Adrenal gland (tissue), 5 donors: ENCODE results near the gene ZNF236.

Experiments
- POLR2A ChIP-seq, 2 donors: fragments of 450-650 bp; IDR thresholded peaks; one replicate each; pipeline ENCODE4 v1.6.1; 2017; ENCODE audit warnings: antibody characterized with exemption in 2 of 2, mild to moderate bottlenecking in 2 of 2, moderate library complexity in 1 of 2
- TF ChIP-seq, protein P1 (sequence below), 6 experiments: fragments of 450-650 bp in 4 of 6; fragments of 200-600 bp in 2 of 6; sonication (generic) in 1 of 6; IDR thresholded peaks; 1 replicate in 5 of 6; 2 replicates in 1 of 6; pipeline versions ENCODE4 v1.5.1 to v1.8.0; 2016 to 2021; ENCODE audit warnings: antibody characterized with exemption in 6 of 6, mild to moderate bottlenecking in 2 of 6, moderate library complexity in 1 of 6
- donor health status: DM: no; HTN: no; CAD: no.

DNA sequence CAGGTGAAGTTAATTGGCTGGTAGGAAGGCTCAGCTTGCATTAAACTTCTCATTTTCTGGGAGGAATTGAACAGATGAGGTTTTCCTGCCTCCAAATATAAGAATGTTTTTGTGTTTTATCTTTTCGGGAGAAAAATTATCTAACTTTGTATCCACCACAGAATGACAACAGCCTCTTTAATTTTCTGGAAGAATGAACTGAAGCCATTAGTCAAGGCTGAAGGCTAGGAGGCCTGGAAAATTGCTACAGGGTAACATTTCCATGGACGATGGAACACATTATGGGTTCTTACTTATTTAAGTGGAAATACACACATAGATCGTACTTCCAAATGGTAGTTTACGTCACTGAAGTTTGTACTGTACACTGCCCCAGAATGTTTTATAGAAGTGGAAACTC, 28.0 kb upstream of the ZNF236 start:
- TF ChIP-seq POLR2A (IDR thresholded peaks at IDR 0.05), result no peak
- TF ChIP-seq, protein P1, sequence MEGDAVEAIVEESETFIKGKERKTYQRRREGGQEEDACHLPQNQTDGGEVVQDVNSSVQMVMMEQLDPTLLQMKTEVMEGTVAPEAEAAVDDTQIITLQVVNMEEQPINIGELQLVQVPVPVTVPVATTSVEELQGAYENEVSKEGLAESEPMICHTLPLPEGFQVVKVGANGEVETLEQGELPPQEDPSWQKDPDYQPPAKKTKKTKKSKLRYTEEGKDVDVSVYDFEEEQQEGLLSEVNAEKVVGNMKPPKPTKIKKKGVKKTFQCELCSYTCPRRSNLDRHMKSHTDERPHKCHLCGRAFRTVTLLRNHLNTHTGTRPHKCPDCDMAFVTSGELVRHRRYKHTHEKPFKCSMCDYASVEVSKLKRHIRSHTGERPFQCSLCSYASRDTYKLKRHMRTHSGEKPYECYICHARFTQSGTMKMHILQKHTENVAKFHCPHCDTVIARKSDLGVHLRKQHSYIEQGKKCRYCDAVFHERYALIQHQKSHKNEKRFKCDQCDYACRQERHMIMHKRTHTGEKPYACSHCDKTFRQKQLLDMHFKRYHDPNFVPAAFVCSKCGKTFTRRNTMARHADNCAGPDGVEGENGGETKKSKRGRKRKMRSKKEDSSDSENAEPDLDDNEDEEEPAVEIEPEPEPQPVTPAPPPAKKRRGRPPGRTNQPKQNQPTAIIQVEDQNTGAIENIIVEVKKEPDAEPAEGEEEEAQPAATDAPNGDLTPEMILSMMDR (IDR thresholded peaks at IDR 0.05), result no peak
